ENCODE measurements around the gene CAMTA1. TPM values are rescaled to one million over a fixed set of nuclear protein-coding genes. Genes with fewer than 3 reads are reported as not detected.

CAMTA1 gene
- total RNA-seq, 1 donor from 2014 or later, result 47.9 TPM

GRCh38 chr1:6984986-6985385, 199.7 kb downstream of the CAMTA1 start:
- no peak for ATAC-seq
- no peak overlapping the region for H3K27ac ChIP-seq
- H3K4me1 ChIP-seq, result no peaks in the 10 kb centered on the region
- H3K27me3 ChIP-seq (ENCODE audit: low read depth), result no peaks in the 10 kb centered on the region
- TF ChIP-seq CTCF (IDR thresholded peaks at IDR 0.05), result no peak
- no peak overlapping the region for H3K4me3 ChIP-seq
- intact Hi-C loops (cut with DNase I), result no loop called here
- DNase-seq, result no peak
- no peaks in the 10 kb centered on the region for H3K36me3 ChIP-seq
- no peaks in the 10 kb centered on the region for H3K9me3 ChIP-seq

GRCh38 chr1:6985549-6986276, 200.5 kb downstream of the CAMTA1 start:
- H3K9me3 ChIP-seq, result no peaks in the 10 kb centered on the region
- no peak for TF ChIP-seq CTCF (IDR thresholded peaks at IDR 0.05)
- no peaks in the 10 kb centered on the region for H3K4me1 ChIP-seq
- intact Hi-C loops (cut with DNase I), result no loop called here
- no peak overlapping the region for H3K4me3 ChIP-seq
- no peaks in the 10 kb centered on the region for H3K36me3 ChIP-seq
- no peak for ATAC-seq
- H3K27ac ChIP-seq, result no peak overlapping the region
- H3K27me3 ChIP-seq (ENCODE audit: low read depth), result no peaks in the 10 kb centered on the region
- no peak for DNase-seq

GRCh38 chr1:6986281-6986680, 201.0 kb downstream of the CAMTA1 start:
- H3K9me3 ChIP-seq, result no peaks in the 10 kb centered on the region
- ATAC-seq, result no peak
- intact Hi-C loops (cut with DNase I), result no loop called here
- H3K27me3 ChIP-seq (ENCODE audit: low read depth), result no peaks in the 10 kb centered on the region
- no peak overlapping the region for H3K27ac ChIP-seq
- TF ChIP-seq CTCF (IDR thresholded peaks at IDR 0.05), result no peak
- no peak for DNase-seq
- no peaks in the 10 kb centered on the region for H3K4me1 ChIP-seq
- H3K4me3 ChIP-seq, result no peak overlapping the region
- no peaks in the 10 kb centered on the region for H3K36me3 ChIP-seq

DNA sequence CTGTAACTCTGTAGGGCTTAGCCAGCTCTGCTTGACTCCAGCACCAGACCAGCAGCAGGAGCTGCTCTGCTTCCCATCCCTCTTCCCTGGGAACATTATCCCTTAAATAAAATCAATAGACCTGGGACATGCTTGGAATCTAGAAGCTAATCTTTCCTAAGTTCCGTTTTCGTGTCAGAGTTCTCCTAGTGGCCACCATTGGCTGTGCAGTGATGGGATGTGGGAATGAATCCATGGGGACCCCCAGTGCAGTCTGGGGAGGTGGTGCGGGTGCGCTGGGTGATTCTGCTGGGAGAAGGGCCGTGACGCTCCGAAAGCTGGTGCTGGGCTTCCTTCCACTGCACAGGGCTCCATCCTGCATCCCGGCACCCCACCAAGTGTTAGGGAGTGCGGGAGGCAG, 202.7 kb downstream of the CAMTA1 start:
- H3K9me3 ChIP-seq, result no peaks in the 10 kb centered on the region
- no peak for ATAC-seq
- no peaks in the 10 kb centered on the region for H3K27me3 ChIP-seq (ENCODE audit: low read depth)
- no peak overlapping the region for H3K4me3 ChIP-seq
- H3K27ac ChIP-seq, result no peak overlapping the region
- no peak for TF ChIP-seq CTCF (IDR thresholded peaks at IDR 0.05)
- intact Hi-C loops (cut with DNase I), result no loop called here
- H3K36me3 ChIP-seq, result no peaks in the 10 kb centered on the region
- no peak for DNase-seq
- no peaks in the 10 kb centered on the region for H3K4me1 ChIP-seq

- Histone ChIP-seq H3K27ac (no peak overlapping the region), H3K4me1 (no peaks in the 10 kb centered on the region), H3K27me3 (ENCODE audit: low read depth) (no peaks in the 10 kb centered on the region), H3K9me3 (no peaks in the 10 kb centered on the region), H3K4me3 (no peak overlapping the region), H3K36me3 (no peaks in the 10 kb centered on the region)
- ATAC-seq (no peak), DNase-seq (no peak)
- no peak for TF ChIP-seq CTCF (IDR thresholded peaks at IDR 0.05)
- intact Hi-C loops (cut with DNase I), result no loop called here
Observed at GRCh38 chr1:6988796-6989195, 203.5 kb downstream of the CAMTA1 start.

All from lower lobe of right lung (tissue), 2 donors.